RWPE1 (cell line): ENCODE measurements around the gene NUP43.

ENCODE experiments used
- CTCF ChIA-PET: fragments of 350-600 bp; sonication (Branson Sonifier 250); formaldehyde crosslinking; extraction: SDS; loops from one replicate; lab custom pipeline; 2021; lab: Yijun Ruan, JAX
- POLR2A ChIA-PET: fragments of 400-600 bp; formaldehyde crosslinking; extraction: SDS; loops from one replicate; lab custom pipeline; 2020; ENCODE audit warnings: antibody characterized with exemption; ENCODE audit not compliant: low non-redundant PET; lab: Yijun Ruan, JAX
- DNase-seq: peaks from one replicate; pipeline ENCODE4 v3.0.0; 2012; ENCODE audit warnings: low spot score
- H3K27ac ChIP-seq: fragments of 450-650 bp; 2 replicates; pipeline ENCODE4 v1.5.1; 2017
- TF ChIP-seq, protein P1 (sequence below): fragments of 450-650 bp; conservative IDR thresholded peaks from 2 replicates; pipeline ENCODE4 v1.5.1; 2017; ENCODE audit warnings: low read depth, mild to moderate bottlenecking

Gene NUP43

DNA sequence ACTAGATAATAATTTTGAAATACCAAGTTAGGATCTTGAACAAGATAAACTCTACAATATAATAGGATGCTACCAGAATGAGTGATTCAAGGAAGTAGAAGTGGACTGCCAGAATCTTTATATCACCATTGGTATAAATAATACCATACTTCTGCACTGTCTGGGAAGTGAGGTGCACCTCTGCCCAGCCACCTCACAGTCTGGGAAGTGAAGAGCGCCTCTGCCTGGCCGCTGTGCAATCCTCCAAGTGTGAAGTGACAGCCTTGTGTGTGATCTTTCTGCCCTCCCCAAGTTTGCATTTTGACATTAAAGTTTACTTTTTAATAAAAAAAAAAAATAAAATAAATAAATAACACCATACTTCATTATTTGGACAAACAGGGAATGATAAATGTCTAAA lies 47.2 kb downstream of the NUP43 start:
- DNase-seq = no peak
- ChIA-PET POLR2A (interaction anchor here (0.7 kb wide), 1 partner anchor 1360 kb away, joined by 3 read pairs; no protein-coding TSS in a partner anchor), CTCF (no interaction called here)
- no peak overlapping the region for H3K27ac ChIP-seq
- TF ChIP-seq, protein P1, sequence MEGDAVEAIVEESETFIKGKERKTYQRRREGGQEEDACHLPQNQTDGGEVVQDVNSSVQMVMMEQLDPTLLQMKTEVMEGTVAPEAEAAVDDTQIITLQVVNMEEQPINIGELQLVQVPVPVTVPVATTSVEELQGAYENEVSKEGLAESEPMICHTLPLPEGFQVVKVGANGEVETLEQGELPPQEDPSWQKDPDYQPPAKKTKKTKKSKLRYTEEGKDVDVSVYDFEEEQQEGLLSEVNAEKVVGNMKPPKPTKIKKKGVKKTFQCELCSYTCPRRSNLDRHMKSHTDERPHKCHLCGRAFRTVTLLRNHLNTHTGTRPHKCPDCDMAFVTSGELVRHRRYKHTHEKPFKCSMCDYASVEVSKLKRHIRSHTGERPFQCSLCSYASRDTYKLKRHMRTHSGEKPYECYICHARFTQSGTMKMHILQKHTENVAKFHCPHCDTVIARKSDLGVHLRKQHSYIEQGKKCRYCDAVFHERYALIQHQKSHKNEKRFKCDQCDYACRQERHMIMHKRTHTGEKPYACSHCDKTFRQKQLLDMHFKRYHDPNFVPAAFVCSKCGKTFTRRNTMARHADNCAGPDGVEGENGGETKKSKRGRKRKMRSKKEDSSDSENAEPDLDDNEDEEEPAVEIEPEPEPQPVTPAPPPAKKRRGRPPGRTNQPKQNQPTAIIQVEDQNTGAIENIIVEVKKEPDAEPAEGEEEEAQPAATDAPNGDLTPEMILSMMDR = no peak

DNA sequence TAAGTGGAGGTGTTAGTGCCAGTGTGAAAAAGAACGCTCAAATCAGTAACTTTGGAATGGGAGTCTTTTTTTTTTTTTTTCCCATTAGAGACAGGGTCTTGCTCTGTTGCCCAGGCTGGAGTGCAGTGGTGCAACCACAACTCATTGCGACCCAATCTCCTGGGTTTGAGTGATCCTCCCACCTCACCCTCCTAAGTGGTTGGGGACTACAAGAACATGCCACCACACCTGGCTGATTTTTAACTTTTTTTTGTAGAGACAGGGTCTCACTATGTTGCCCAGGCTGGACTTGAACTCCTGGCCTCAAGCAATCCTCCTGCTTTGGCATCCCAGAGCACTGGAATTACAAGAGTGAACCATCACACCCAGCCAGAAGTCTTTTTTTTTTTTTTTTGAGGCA lies 48.2 kb downstream of the NUP43 start:
- ChIA-PET CTCF (interaction anchor here (1.0 kb wide), 1 partner anchor 13 kb away, joined by 5 read pairs; no protein-coding TSS in a partner anchor), POLR2A (no interaction called here)
- DNase-seq = no peak
- H3K27ac ChIP-seq = no peak overlapping the region
- TF ChIP-seq, protein P1 = no peak

DNA sequence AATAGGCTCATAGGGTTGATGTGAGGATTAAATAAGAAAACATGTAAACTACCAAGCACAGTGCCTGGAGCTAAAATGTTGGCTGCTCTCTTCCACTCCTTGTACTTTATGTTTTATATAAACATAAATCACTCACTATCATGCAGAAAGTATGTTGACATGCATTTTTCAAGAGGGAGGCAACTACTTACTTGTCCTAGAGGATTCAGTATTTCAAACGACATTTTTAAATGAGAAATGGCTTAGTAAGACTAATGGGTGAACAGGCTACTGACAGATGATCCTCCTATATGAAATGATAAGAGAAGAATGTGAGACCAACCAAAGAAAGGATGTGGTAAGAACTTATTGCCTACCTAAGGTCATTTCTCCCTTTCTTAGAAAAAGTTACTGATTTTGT lies 49.4 kb downstream of the NUP43 start:
- DNase-seq = peak; percentile 38
- H3K27ac ChIP-seq = no peak overlapping the region
- TF ChIP-seq, protein P1 = no peak
- CTCF ChIA-PET = interaction anchor here (0.6 kb wide), 2 partner anchors 29 to 423 kb away, joined by 3 to 4 read pairs; no protein-coding TSS in a partner anchor
- POLR2A ChIA-PET = no interaction called here

DNA sequence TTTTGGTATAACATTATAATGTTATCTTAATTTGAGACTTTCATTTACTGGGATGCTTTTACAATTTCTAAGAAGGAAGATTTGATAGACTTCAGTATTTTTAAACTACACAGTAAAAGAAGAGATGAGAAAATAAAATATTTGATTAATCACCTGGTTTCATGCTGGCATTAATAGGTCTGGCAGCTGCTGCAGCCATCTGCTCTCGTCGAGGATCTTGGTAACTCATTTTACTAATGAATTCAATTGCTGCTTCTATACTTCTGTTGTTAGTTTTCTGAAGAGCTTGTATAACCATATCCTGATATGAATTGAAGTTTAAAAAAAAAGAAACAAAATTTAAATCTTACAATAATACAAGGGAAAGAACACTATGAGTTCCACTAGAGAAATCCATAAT lies 51.4 kb downstream of the NUP43 start:
- ChIA-PET CTCF (no interaction called here), POLR2A (no interaction called here)
- TF ChIP-seq, protein P1 = no peak
- no peak overlapping the region for H3K27ac ChIP-seq
- DNase-seq = no peak

DNA sequence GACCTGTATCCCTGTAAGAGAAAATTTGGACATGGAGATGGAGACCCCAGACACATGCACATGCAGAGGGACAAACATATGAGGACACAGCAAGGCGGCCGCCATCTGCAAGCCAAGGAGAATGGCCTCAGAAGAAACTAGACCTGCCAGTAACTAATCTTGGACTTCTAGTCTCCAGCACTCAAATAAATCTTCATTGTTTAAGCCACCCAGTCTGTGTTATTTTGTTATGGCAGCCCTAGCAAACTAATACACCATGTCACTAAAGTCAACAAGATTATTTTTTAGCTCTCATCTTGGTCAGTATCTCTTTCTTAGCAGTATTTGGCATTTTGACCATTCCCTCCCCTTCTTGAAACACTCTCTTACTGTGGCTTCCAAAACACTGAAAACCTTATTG lies 55.1 kb downstream of the NUP43 start:
- POLR2A ChIA-PET = no interaction called here
- TF ChIP-seq, protein P1 = no peak
- DNase-seq = no peak
- H3K27ac ChIP-seq = no peak overlapping the region
- CTCF ChIA-PET = no interaction called here

DNA sequence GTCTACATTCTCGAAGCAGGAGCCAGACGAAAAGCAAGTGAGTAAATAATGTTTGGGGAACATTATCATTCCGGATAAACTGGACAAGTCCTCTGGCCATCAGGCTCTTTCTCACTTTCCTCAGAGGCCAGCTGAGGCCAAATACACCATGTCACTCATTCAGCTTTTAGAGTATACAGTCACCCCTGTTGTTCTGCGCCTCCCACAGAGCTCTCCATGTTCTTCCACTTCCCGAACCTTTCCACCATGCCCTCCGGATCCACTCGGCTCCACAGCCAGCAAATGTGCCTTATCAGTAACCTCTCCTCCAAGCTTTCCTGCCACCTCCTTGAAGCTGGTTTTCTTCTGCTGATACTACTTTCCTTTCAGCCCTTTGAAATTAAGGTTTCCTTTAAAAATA lies 60.1 kb downstream of the NUP43 start:
- ChIA-PET CTCF (no interaction called here), POLR2A (no interaction called here)
- DNase-seq = no peak
- no peak overlapping the region for H3K27ac ChIP-seq
- TF ChIP-seq, protein P1 = no peak
